Omental fat pad (tissue), 4 donors: ENCODE results near the gene SUPT7L. TPM values are rescaled to one million over a fixed set of nuclear protein-coding genes. Genes with fewer than 3 reads are reported as not detected.

Experiments used
- ATAC-seq: fragments of 150-250 bp; one replicate; pipeline ENCODE4 v1.9.1; 2016; ENCODE audit warnings: mild to moderate bottlenecking, moderate library complexity; ENCODE audit not compliant: low FRiP score
- DNase-seq: peaks from one replicate; pipeline ENCODE4 v3.0.0-alpha.2; 2019; ENCODE audit warnings: low spot score
- CTCF ChIP-seq, 3 donors: fragments of 450-650 bp; IDR thresholded peaks; one replicate each; pipeline ENCODE4 v1.5.1; 2016 to 2017; ENCODE audit warnings: antibody characterized with exemption in 3 of 3, mild to moderate bottlenecking in 3 of 3, moderate library complexity in 2 of 3
- total RNA-seq, 4 donors: library from RNA; depleted of rRNA; stranded (reverse); fragments of >200 nt; gene quantifications; one replicate each; pipeline ENCODE4 v1.1.0, GENCODE V29; 2016

Gene SUPT7L
- total RNA-seq, 4 donors from 2014 or later = 24.9 to 32.9 (median 28.0) TPM

GRCh38 chr2:27703638-27704341 lies 40.4 kb upstream of the SUPT7L start:
- peak in 2 of 3 donors; percentile 79 to 97 for TF ChIP-seq CTCF (IDR thresholded peaks at IDR 0.05)
- DNase-seq = peak; percentile 92
- peak; percentile 41 for ATAC-seq

GRCh38 chr2:27702302-27702701 lies 38.9 kb upstream of the SUPT7L start:
- DNase-seq (no peak), ATAC-seq (no peak)
- TF ChIP-seq CTCF (IDR thresholded peaks at IDR 0.05) = no peak

- ATAC-seq = no peak
- no peak for DNase-seq
- no peak for TF ChIP-seq CTCF (IDR thresholded peaks at IDR 0.05)
Measured at GRCh38 chr2:27701676-27702075, 38.3 kb upstream of the SUPT7L start.

- TF ChIP-seq CTCF (IDR thresholded peaks at IDR 0.05) = no peak
- ATAC-seq = no peak
- no peak for DNase-seq
Measured at GRCh38 chr2:27697660-27698059, 34.2 kb upstream of the SUPT7L start.

GRCh38 chr2:27690052-27690451 lies 26.6 kb upstream of the SUPT7L start:
- DNase-seq (no peak), ATAC-seq (no peak)
- TF ChIP-seq CTCF (IDR thresholded peaks at IDR 0.05) = no peak

- no peak for TF ChIP-seq CTCF (IDR thresholded peaks at IDR 0.05)
- ATAC-seq (no peak), DNase-seq (no peak)
Measured at GRCh38 chr2:27689424-27689823, 26.0 kb upstream of the SUPT7L start.

- TF ChIP-seq CTCF (IDR thresholded peaks at IDR 0.05) = no peak
- ATAC-seq = no peak
Measured at GRCh38 chr2:27687232-27687631, 23.8 kb upstream of the SUPT7L start.

More at GRCh38 chr2:27687232-27687631, 23.8 kb upstream of the SUPT7L start:
- DNase-seq = no peak
